HG02884 (cell line): ENCODE data around the gene RAB21.
"Not testable (repeated sequence)": the region's sequence is repeated elsewhere in the genome, so short reads cannot be mapped to it uniquely, and the experiment has no call there.

Experiments used
- ATAC-seq: cut with Tn5 transposase; IDR thresholded peaks from one replicate; pipeline ENCODE4 v1.9.1; 2021; ENCODE audit warnings: mild to moderate bottlenecking, moderate library complexity; ENCODE audit not compliant: unreplicated experiment

Gene RAB21

GRCh38 chr12:71749666-71750065 lies 5.0 kb upstream of the RAB21 start:
- ATAC-seq = no peak

- ATAC-seq = no peak
Observed at GRCh38 chr12:71752891-71753290, 1.8 kb upstream of the RAB21 start.

GRCh38 chr12:71755146-71755892 lies 656 bp downstream of the RAB21 start:
- peak; percentile 43 for ATAC-seq

GRCh38 chr12:71756054-71756690 lies 1.5 kb downstream of the RAB21 start:
- no peak for ATAC-seq

- ATAC-seq = no peak
Observed at GRCh38 chr12:71759941-71760340, 5.3 kb downstream of the RAB21 start.

GRCh38 chr12:71760471-71760870 lies 5.8 kb downstream of the RAB21 start:
- ATAC-seq = no peak

- ATAC-seq = not testable (repeated sequence)
Observed at GRCh38 chr12:71761354-71761753, 6.7 kb downstream of the RAB21 start.

GRCh38 chr12:71763677-71764379 lies 9.2 kb downstream of the RAB21 start:
- no peak for ATAC-seq

GRCh38 chr12:71764587-71765321 lies 10.1 kb downstream of the RAB21 start:
- no peak for ATAC-seq

- ATAC-seq = no peak
Observed at GRCh38 chr12:71766202-71766601, 11.5 kb downstream of the RAB21 start.

- ATAC-seq = no peak
Observed at GRCh38 chr12:71767183-71767582, 12.5 kb downstream of the RAB21 start.

GRCh38 chr12:71768900-71769299 lies 14.2 kb downstream of the RAB21 start:
- ATAC-seq = no peak

GRCh38 chr12:71771069-71771468 lies 16.4 kb downstream of the RAB21 start:
- ATAC-seq = no peak

- no peak for ATAC-seq
Observed at GRCh38 chr12:71772735-71773134, 18.1 kb downstream of the RAB21 start.

GRCh38 chr12:71780237-71780822 lies 25.7 kb downstream of the RAB21 start:
- ATAC-seq = peak; percentile 47

- peak; percentile 74 for ATAC-seq
Observed at GRCh38 chr12:71782017-71782416, 27.4 kb downstream of the RAB21 start.

GRCh38 chr12:71786829-71787228 lies 32.2 kb downstream of the RAB21 start:
- ATAC-seq = no peak

- ATAC-seq = no peak
Observed at GRCh38 chr12:71787580-71787979, 32.9 kb downstream of the RAB21 start.

GRCh38 chr12:71790331-71790730 lies 35.7 kb downstream of the RAB21 start:
- no peak for ATAC-seq

- ATAC-seq = no peak
Observed at GRCh38 chr12:71791473-71792150, 36.9 kb downstream of the RAB21 start.
